ENCODE data around the gene PRKAG2. TPM values are rescaled to one million over a fixed set of nuclear protein-coding genes. Genes with fewer than 3 reads are reported as not detected.

Gene PRKAG2
- total and polyA plus RNA-seq, 2 of the 8 experiments (the other 6 are each of a cell fraction or from before 2014, with no cell fraction given) = 7.5 to 18.1 TPM

- H4K20me1 ChIP-seq (replicated peaks in 1 of 2; ENCODE audit: control insufficient read depth in 1 of 2, insufficient read depth in 2 of 2, low read length in 2 of 2) = peaks cover 0 to 4% of the 10 kb centered on the region in 2 experiments
- H3K27me3 ChIP-seq (replicated peaks in 1 of 4; ENCODE audit: control insufficient read depth in 3 of 4, extremely low read depth in 1 of 4, insufficient read depth in 3 of 4, low read length in 3 of 4) = no peaks in the 10 kb centered on the region; a peak in 3 of 7 replicates
- no peak overlapping the region for H3K23ac ChIP-seq (ENCODE audit: insufficient read length)
- no peak overlapping the region for H3K18ac ChIP-seq (ENCODE audit: extremely low read depth, low read length)
- POLR2A ChIA-PET (ENCODE audit: partially characterized antibody) = no interaction called here
- DNase-seq (ENCODE audit: low read depth in 1 of 2, low spot score in 2 of 2) = no peak
- no peak overlapping the region; the same call in 1 of the 2 replicates for H2AK5ac ChIP-seq (ENCODE audit: low read depth, low read length)
- 90% methylated on average over 8 of the region's 8 CpGs; no CpG with 5 or more reads in 1 of the 2 experiments for WGBS, 2 experiments (ENCODE audit: extremely low coverage in 1 of 2, insufficient coverage in 1 of 2, insufficient read length in 1 of 2, insufficient replicate concordance in 2 of 2, low coverage in 1 of 2, low lambda C conversion rate in 2 of 2, missing lambda C conversion rate in 1 of 2)
- no peak overlapping the region for H2BK120ac ChIP-seq (replicated peaks; ENCODE audit: low read depth, low read length)
- no peak overlapping the region for H3K9ac ChIP-seq (replicated peaks in 1 of 4; ENCODE audit: extremely low read depth in 1 of 4, low read depth in 3 of 4, low read length in 3 of 4)
- TF ChIP-seq HDAC6 (IDR thresholded peaks at IDR 0.05; ENCODE audit: low read depth, low read length) = no peak
- no peak for TF ChIP-seq SIRT6 (IDR thresholded peaks at IDR 0.05; ENCODE audit: low read length)
- TF ChIP-seq TCF12 (IDR thresholded peaks at IDR 0.05; ENCODE audit: low read depth, low read length) = no peak
- TF ChIP-seq CHD2 (IDR thresholded peaks at IDR 0.05; ENCODE audit: low read length) = no peak
- TF ChIP-seq KDM4A (IDR thresholded peaks at IDR 0.05; ENCODE audit: low read depth, low read length, severe bottlenecking) = no peak
- TF ChIP-seq CTBP2 (IDR thresholded peaks at IDR 0.05; ENCODE audit: borderline replicate concordance, insufficient read depth, insufficient read length, low read length) = no peak
- no peak for TF ChIP-seq ASH2L (IDR thresholded peaks at IDR 0.05; ENCODE audit: low read length)
- no peak for TF ChIP-seq FOSL1 (IDR thresholded peaks at IDR 0.05; ENCODE audit: insufficient read depth, low read depth, low read length)
- no peak for TF ChIP-seq ATF2 (IDR thresholded peaks at IDR 0.05; ENCODE audit: low read length)
- no peak for TF ChIP-seq YY1 (IDR thresholded peaks at IDR 0.05; ENCODE audit: low read depth, low read length)
- TF ChIP-seq E2F6 (IDR thresholded peaks at IDR 0.05) = no peak
- TF ChIP-seq TBP (IDR thresholded peaks at IDR 0.05; ENCODE audit: low read depth, low read length) = no peak
- H3K36me3 ChIP-seq (ENCODE audit: control insufficient read depth in 2 of 4, insufficient read depth in 4 of 4, low read length in 3 of 4) = no peaks in the 10 kb centered on the region; a peak in 1 of 8 replicates
- CTCF ChIA-PET (ENCODE audit: partially characterized antibody) = interaction anchor here (0.6 to 4.4 kb wide), 28 partner anchors 8 to 262 kb away, joined by 3 to 43 read pairs (median 4); no protein-coding TSS in a partner anchor
- no peak overlapping the region for H3K4me2 ChIP-seq (ENCODE audit: insufficient read depth in 1 of 2, low read depth in 2 of 2, low read length in 2 of 2)
- H4K91ac ChIP-seq (replicated peaks; ENCODE audit: insufficient read length, low read length) = no peak overlapping the region
- peaks cover 0 to 3% of the 10 kb centered on the region in 2 experiments; a peak in 1 of 4 replicates for H3K79me2 ChIP-seq (ENCODE audit: control insufficient read depth in 1 of 2, insufficient read depth in 2 of 2, low read length in 2 of 2)
- no peak overlapping the region for H3K56ac ChIP-seq (replicated peaks; ENCODE audit: insufficient read length, low read depth, low read length)
- H3K9me3 ChIP-seq (ENCODE audit: insufficient read depth in 2 of 2, low read depth in 1 of 2, low read length in 1 of 2) = no peaks in the 10 kb centered on the region
- no peak overlapping the region for H2BK5ac ChIP-seq (ENCODE audit: low read depth, low read length)
- no peak overlapping the region for H3K4ac ChIP-seq (replicated peaks; ENCODE audit: insufficient read length, low read depth, low read length)
- H2BK12ac ChIP-seq (ENCODE audit: low read depth, low read length) = peak overlapping the region; percentile 65; the same call in 1 of the 2 replicates
- no peak overlapping the region for H2BK20ac ChIP-seq (ENCODE audit: low read length)
- no peak for FAIRE-seq
- no peak overlapping the region for H4K5ac ChIP-seq (ENCODE audit: insufficient read length, low read depth, low read length)
- H3K4me3 ChIP-seq (ENCODE audit: extremely low read depth in 1 of 4, insufficient read depth in 2 of 4, low read depth in 3 of 4, low read length in 4 of 4) = no peak overlapping the region
- H3K4me1 ChIP-seq (replicated peaks in 1 of 4; ENCODE audit: control insufficient read depth in 3 of 4, insufficient read depth in 4 of 4, low read length in 3 of 4) = peaks cover 0 to 3% (median under 1%) of the 10 kb centered on the region in 4 experiments; a peak in 3 of 7 replicates
- no peak overlapping the region for H3K27ac ChIP-seq (ENCODE audit: low read depth, low read length)
- no peak overlapping the region for H2AFZ ChIP-seq (ENCODE audit: low read length)
- no peak overlapping the region for H4K8ac ChIP-seq (ENCODE audit: extremely low read depth, insufficient read depth, low read length)
- H2BK15ac ChIP-seq (ENCODE audit: low read length) = no peak overlapping the region
- H3K23me2 ChIP-seq (ENCODE audit: low read depth, low read length) = no peaks in the 10 kb centered on the region; the same call in 1 of the 2 replicates
- H3K14ac ChIP-seq (ENCODE audit: insufficient read length) = no peak overlapping the region
- H3K79me1 ChIP-seq (ENCODE audit: low read depth, low read length) = no peaks in the 10 kb centered on the region
These were observed 169.8 kb downstream of the PRKAG2 start for GRCh38 chr7:151707105-151707469.

All from H1 (cell line).